Occipital lobe (tissue), 2 donors: ENCODE results near the gene EMSY. TPM values are rescaled to one million over a fixed set of nuclear protein-coding genes. Genes with fewer than 3 reads are reported as not detected.
"Not testable (repeated sequence)": the region's sequence is repeated elsewhere in the genome, so short reads cannot be mapped to it uniquely, and the experiment has no call there.

Experiments
- DNase-seq: peaks from one replicate; lab custom pipeline; 2025; lab: John Stamatoyannopoulos, UW
- total RNA-seq: library from RNA; depleted of rRNA; stranded (reverse); fragments of >200 nt; gene quantifications from one replicate; pipeline ENCODE4 v1.2.3, GENCODE V29; 2014

Gene EMSY
- total RNA-seq, 1 donor from 2014 or later, result 46.3 TPM

GRCh38 chr11:76567261-76567660 is 122.4 kb downstream of the EMSY start:
- DNase-seq, result no peak

GRCh38 chr11:76568139-76568538 is 123.3 kb downstream of the EMSY start:
- DNase-seq, result no peak

GRCh38 chr11:76568621-76569020 is 123.8 kb downstream of the EMSY start:
- no peak for DNase-seq

GRCh38 chr11:76572181-76572875 is 127.5 kb downstream of the EMSY start:
- DNase-seq, result not testable (repeated sequence)

- DNase-seq, result no peak
These were observed 129.6 kb downstream of the EMSY start for GRCh38 chr11:76574406-76574805.

GRCh38 chr11:76574879-76575278 is 130.1 kb downstream of the EMSY start:
- DNase-seq, result no peak

GRCh38 chr11:76577226-76577920 is 132.6 kb downstream of the EMSY start:
- DNase-seq, result no peak

- DNase-seq, result no peak
These were observed 133.3 kb downstream of the EMSY start for GRCh38 chr11:76577921-76578653.

GRCh38 chr11:76578654-76579055 is 133.8 kb downstream of the EMSY start:
- no peak for DNase-seq

GRCh38 chr11:76579056-76579751 is 134.4 kb downstream of the EMSY start:
- DNase-seq, result no peak

- no peak for DNase-seq
These were observed 134.9 kb downstream of the EMSY start for GRCh38 chr11:76579752-76580151.

- not testable (repeated sequence) for DNase-seq
These were observed 137.7 kb downstream of the EMSY start for GRCh38 chr11:76582471-76582870.

- DNase-seq, result no peak
These were observed 143.1 kb downstream of the EMSY start for GRCh38 chr11:76587820-76588454.

GRCh38 chr11:76588455-76589325 is 143.9 kb downstream of the EMSY start:
- DNase-seq, result no peak

GRCh38 chr11:76589477-76589876 is 144.7 kb downstream of the EMSY start:
- no peak for DNase-seq

GRCh38 chr11:76589964-76590950 is 145.4 kb downstream of the EMSY start:
- no peak for DNase-seq

GRCh38 chr11:76591416-76591815 is 146.6 kb downstream of the EMSY start:
- DNase-seq, result no peak

GRCh38 chr11:76592025-76592914 is 147.5 kb downstream of the EMSY start:
- no peak for DNase-seq
